Tibial nerve (tissue), 4 donors: ENCODE results near the gene INTS1.

Source experiments
- EP300 ChIP-seq, 2 donors: sonication (generic); formaldehyde crosslinking; IDR thresholded peaks; one replicate each; pipeline ENCODE4 v1.6.1; 2017; ENCODE audit warnings: antibody characterized with exemption in 2 of 2, mild to moderate bottlenecking in 1 of 2
- POLR2A ChIP-seq, 2 donors: fragments of 450-650 bp; IDR thresholded peaks; one replicate each; pipeline ENCODE4 v1.6.1; 2017; ENCODE audit warnings: antibody characterized with exemption in 2 of 2, mild to moderate bottlenecking in 2 of 2, moderate library complexity in 2 of 2
- TF ChIP-seq, protein P1 (sequence below), 5 experiments: fragments of 200-600 bp in 3 of 5; fragments of 450-650 bp in 2 of 5; sonication (generic) in 3 of 5; IDR thresholded peaks; one replicate each; pipeline ENCODE4 v1.5.1; 2016 to 2019; ENCODE audit warnings: antibody characterized with exemption in 5 of 5, mild to moderate bottlenecking in 3 of 5, moderate library complexity in 2 of 5

DNA sequence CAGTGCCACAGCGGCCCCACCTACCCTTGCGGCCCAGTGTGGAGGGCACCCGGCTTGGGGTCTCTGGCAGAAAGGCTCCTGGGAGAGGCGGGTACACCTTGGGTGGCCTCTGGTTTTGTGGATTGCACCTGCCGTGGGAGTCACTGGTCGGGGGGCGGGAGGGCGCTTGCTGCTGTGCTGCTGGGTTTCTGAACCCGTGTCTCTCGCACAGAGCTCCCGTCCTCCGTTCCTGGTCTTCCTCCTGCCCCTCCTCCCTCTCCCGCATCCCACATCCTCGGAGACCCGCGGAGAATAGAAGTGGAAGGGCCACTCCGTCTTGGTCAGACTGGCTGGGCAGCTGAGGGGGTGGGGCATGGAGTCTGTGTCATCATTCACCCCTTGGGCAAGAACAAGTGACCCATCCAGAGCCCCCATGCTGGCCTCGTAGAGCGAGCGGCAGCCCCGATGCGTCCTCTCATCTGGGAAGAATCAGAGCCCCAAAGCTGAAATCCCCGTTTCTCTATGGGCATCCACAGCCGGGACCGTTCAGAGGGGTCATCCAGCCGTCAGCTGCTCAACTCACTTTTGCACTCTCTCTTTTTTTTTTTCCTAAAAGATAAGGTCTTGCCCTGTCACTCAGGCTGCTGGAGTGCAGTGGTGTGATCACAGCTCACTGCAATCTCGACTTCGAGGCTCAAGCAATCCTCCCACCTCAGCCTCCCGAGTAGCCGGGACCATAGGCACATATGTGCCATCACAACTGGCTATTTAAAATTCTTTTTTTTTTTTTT is 30.3 kb upstream of the INTS1 start:
- TF ChIP-seq, protein P1, sequence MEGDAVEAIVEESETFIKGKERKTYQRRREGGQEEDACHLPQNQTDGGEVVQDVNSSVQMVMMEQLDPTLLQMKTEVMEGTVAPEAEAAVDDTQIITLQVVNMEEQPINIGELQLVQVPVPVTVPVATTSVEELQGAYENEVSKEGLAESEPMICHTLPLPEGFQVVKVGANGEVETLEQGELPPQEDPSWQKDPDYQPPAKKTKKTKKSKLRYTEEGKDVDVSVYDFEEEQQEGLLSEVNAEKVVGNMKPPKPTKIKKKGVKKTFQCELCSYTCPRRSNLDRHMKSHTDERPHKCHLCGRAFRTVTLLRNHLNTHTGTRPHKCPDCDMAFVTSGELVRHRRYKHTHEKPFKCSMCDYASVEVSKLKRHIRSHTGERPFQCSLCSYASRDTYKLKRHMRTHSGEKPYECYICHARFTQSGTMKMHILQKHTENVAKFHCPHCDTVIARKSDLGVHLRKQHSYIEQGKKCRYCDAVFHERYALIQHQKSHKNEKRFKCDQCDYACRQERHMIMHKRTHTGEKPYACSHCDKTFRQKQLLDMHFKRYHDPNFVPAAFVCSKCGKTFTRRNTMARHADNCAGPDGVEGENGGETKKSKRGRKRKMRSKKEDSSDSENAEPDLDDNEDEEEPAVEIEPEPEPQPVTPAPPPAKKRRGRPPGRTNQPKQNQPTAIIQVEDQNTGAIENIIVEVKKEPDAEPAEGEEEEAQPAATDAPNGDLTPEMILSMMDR (IDR thresholded peaks at IDR 0.05): no peak
- TF ChIP-seq POLR2A (IDR thresholded peaks at IDR 0.05) (no peak), EP300 (IDR thresholded peaks at IDR 0.05) (no peak)
